Activated naive CD4-positive, alpha-beta T cell treated with anti-CD3 and anti-CD28 coated beads, Interleukin-2, amount 10 ng/mL, durations not matched to agents 7 days and 5 days (primary cell): ENCODE measurements around the gene LTA4H.

Experiments
- CTCF ChIA-PET: fragments of 350-600 bp; sonication (Branson Sonifier 250); formaldehyde crosslinking; loops from one replicate; lab custom pipeline; 2021; ENCODE audit warnings: antibody characterized with exemption; lab: Charles Lee
- DNase-seq: peaks from one replicate; pipeline ENCODE4 v3.0.0-alpha.2; 2020
- H3K27ac Mint-ChIP-seq: one replicate; pipeline ENCODE4 v1.8.0; 2021; ENCODE audit warnings: mild to moderate bottlenecking, moderate library complexity, mixed read lengths
- H3K27me3 Mint-ChIP-seq: one replicate; pipeline ENCODE4 v1.8.0; 2021; ENCODE audit warnings: mild to moderate bottlenecking, mixed read lengths
- H3K36me3 Mint-ChIP-seq: one replicate; pipeline ENCODE4 v1.8.0; 2021; ENCODE audit warnings: mixed read lengths
- H3K4me1 Mint-ChIP-seq: one replicate; pipeline ENCODE4 v1.8.0; 2021; ENCODE audit warnings: mixed read lengths
- H3K4me3 Mint-ChIP-seq: one replicate; pipeline ENCODE4 v1.8.0; 2021; ENCODE audit warnings: mild to moderate bottlenecking, moderate library complexity, mixed read lengths
- H3K9me3 Mint-ChIP-seq: one replicate; pipeline ENCODE4 v1.8.0; 2021; ENCODE audit warnings: mixed read lengths

The LTA4H gene

DNA sequence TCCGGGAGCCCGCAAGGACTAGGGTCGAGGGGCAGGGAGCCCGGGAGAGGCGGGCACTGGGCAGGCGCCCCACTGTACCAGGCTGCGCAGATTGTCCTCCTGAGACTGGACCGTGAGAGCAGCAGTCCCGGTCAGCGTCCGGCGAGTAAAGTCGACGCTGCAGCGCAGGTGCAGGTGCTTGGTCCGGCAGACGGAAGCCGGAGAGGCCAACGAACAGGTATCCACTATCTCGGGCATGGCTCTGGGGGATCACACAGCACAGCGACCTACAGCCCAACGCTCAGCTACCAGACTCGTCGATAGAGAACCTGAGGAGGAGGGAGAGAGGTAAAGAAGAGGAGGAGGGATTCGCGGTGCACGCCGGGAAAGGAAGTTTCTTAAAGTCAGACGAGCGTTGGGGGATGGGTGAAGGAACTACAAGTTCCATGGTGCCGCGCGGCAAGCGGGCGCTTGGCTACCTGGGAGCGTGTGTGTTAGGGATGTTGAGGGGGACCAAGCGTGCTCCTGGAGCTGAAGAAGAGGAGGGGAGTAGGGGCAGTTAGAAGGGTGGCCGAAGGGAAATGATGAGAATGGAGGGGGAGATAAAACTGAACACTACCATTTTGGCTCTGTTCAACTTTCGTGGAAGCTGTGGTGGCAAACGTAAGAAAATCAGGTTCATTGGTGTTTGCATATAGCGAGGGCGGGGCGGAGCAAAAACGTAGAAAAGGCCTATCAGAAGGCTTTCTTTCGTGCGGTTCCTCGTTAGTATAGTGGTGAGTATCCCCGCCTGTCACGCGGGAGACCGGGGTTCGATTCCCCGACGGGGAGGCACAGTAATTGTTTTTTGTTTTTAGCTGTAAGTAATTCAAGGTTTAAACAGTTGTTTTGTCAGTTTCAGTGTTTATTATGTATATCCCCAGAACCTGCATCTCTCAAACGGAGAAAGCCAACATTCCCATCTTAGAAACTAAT is at the start of gene LTA4H:
LTA4H (minus strand) TSS at position 305 of the 954 bp plus-strand sequence; CDS start at position 237, 68 bp downstream.
- Mint-ChIP-seq H3K27me3 (no peaks in the 10 kb centered on the region), H3K4me1 (peaks cover 8% of the 10 kb centered on the region), H3K4me3 (no peak within 1 kb of the TSS), H3K9me3 (no peaks in the 10 kb centered on the region), H3K36me3 (peaks cover 2% of the 10 kb centered on the region), H3K27ac (no peak within 1 kb of the TSS)
- DNase-seq: peak; percentile 98
- CTCF ChIA-PET: interaction anchor here (0.8 to 1.1 kb wide), 3 partner anchors 36 to 481 kb away, joined by 3 to 4 read pairs (median 4); partner anchors contain the start of gene CDK17

DNA sequence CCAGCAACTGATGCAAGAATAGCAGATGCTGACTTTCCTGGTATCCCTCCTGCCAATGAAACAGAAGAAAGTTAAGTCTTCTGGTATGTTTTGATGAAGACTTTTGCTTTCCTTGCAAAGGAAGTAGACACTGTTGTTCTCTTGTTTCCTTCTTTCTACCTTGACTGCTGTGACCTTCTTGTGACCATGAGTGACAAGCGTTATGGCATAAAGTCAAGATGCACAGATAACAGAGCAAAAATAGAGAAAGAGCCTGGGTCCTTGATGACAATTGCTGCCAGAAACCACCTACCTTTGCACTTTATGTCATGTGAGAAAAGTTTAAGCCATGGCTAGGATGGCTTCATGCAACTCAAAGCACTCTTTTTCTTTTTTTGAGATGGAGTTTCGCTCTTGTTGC is 49.2 kb upstream of the LTA4H start:
- no peak overlapping the region for H3K4me3 Mint-ChIP-seq
- H3K36me3 Mint-ChIP-seq: peaks cover 4% of the 10 kb centered on the region
- no peak overlapping the region for H3K27ac Mint-ChIP-seq
- no peak for DNase-seq
- H3K4me1 Mint-ChIP-seq: peaks cover 3% of the 10 kb centered on the region
- peaks cover 2% of the 10 kb centered on the region for H3K27me3 Mint-ChIP-seq
- CTCF ChIA-PET: no interaction called here
- H3K9me3 Mint-ChIP-seq: peaks cover 19% of the 10 kb centered on the region

DNA sequence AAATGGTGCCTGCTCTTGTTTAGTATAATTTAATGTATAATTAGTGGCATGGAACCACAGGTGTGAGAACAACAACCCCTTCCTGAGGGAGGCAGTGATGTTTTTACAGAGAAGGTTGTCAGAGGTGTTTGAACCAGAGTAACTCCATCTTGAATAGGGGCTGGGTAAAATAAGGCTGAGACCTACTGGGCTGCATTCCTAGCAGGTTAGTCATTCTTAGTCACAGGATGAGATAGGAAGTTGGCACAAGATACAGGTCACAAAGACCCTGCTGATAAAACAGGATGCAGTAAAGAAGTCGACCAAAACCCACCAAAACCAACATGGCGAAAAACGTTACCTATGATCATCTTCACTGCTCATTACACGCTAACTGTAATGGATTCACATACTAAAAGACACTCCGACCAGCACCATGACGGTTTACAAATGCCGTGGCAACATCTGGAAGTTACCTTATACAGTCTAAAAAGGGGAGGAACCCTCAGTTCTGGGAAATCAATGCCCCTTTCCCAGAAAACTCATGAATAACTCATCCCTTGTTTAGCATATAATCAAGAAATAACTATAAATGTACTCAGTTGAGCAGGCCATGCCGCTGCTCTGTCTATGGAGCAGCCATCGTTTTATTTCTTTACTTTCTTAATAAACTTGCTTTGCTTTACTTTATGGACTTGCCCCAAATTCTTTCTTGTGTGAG is 47.8 kb upstream of the LTA4H start:
- Mint-ChIP-seq H3K4me1 (peaks cover 3% of the 10 kb centered on the region), H3K36me3 (peaks cover 4% of the 10 kb centered on the region), H3K27ac (no peak overlapping the region), H3K27me3 (peaks cover 7% of the 10 kb centered on the region), H3K9me3 (peaks cover 14% of the 10 kb centered on the region), H3K4me3 (no peak overlapping the region)
- no peak for DNase-seq
- CTCF ChIA-PET: no interaction called here

DNA sequence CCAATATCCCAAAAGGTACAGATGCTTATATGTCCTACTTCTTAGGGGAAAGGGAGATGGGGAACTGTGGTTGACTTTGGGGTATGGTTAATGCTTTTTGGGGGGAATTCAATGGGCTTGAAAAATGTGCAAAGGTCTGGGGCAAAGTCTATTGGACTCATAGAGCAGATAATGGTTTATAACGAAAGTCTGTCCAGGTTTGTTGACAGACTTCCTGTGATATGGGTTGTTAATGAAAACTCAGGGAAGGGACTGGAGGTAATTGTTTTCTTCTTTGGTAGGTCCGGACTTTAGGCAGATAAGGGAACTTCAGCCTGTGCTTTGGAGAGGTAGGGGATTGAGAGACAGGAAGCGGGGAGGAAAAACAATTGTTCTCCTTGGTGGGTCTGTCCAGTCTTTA is 46.2 kb upstream of the LTA4H start:
- H3K36me3 Mint-ChIP-seq: peaks cover 4% of the 10 kb centered on the region
- CTCF ChIA-PET: no interaction called here
- no peak for DNase-seq
- H3K4me3 Mint-ChIP-seq: no peak overlapping the region
- peaks cover 13% of the 10 kb centered on the region for H3K27me3 Mint-ChIP-seq
- H3K9me3 Mint-ChIP-seq: peaks cover 8% of the 10 kb centered on the region
- no peak overlapping the region for H3K27ac Mint-ChIP-seq
- H3K4me1 Mint-ChIP-seq: peaks cover 3% of the 10 kb centered on the region

DNA sequence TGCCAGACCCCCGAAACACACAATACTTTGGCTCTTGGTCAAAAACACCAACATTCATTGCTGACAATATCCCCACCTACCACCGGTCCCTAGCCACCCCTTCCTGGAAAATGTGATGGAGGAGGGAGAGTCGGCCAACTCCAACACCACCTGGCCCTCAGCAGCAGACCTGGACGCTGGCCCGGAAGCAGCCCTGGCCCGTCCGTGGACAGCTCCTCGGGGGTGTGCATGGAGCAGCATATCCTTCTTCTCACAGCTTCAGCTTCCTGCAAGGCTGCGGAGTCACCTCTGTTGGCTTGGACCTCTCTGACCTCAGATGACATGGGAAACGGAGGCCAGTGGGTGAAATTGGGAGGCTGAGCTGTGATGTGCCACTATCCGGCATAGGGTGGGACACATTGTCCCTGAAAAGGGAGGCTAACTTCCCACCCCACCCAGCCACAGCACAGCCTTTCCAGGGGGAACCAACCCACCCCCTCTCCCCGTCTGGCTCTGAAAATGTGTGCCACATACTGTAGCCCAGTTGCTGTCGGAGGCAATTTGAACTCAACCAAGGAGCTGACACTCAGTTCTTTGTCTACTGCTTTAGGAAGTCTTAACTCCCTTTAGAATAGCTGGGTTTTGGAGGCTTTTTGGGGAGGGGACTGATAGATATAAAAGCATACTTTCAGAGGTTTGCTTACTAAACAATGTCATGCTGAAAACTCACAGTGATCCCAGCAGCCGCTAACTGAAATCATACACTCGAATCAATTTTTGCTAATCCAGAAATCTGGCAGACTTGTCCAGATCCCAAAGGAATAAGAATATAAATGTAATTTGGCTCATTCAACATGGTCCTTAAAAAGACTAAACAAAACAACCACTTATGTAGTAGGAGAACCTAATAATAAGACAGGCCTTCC is 43.1 kb upstream of the LTA4H start:
- no peaks in the 10 kb centered on the region for H3K36me3 Mint-ChIP-seq
- CTCF ChIA-PET: no interaction called here
- no peak for DNase-seq
- no peak overlapping the region for H3K4me3 Mint-ChIP-seq
- no peaks in the 10 kb centered on the region for H3K9me3 Mint-ChIP-seq
- H3K27me3 Mint-ChIP-seq: peaks cover 31% of the 10 kb centered on the region
- H3K27ac Mint-ChIP-seq: no peak overlapping the region
- peaks cover 2% of the 10 kb centered on the region for H3K4me1 Mint-ChIP-seq

DNA sequence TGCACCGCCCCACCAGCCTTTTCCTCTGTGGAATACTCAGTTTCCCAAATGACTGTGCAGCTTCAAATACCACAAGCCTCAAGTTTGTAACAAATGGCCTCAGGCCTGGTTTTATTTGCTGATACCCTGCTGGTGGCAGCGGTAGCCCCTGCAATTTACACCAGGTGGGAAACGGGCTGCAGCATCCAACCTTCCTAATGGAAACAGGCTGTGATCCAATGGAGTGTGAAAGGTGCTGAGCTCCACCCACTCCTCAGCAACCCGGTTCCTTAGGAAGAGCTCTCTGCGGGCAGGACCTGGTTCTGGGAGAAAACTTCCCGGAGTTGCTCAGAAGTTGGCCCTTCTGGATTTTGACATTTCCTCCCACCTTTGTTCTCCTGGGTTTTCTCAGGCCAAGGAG is 41.7 kb upstream of the LTA4H start:
- CTCF ChIA-PET: no interaction called here
- H3K27ac Mint-ChIP-seq: no peak overlapping the region

DNA sequence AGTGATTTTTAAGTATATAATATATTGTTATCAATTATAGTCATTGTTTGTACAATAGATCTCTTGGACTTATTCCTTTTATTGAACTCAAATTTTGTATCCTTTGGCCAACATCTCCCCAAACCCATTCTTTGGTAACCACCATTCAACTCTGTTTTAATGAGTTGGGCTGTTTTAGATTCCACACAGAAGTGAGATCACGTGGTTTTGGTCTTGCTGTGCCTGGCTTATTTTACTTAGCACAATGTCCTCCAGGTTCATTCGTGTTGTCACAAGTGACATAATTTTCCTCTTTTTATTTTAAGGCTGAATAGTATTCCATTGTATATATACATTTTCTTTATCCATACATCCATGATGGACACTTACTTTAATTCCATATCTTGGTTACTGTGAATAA is 40.2 kb upstream of the LTA4H start:
- no peaks in the 10 kb centered on the region for H3K36me3 Mint-ChIP-seq
- H3K4me1 Mint-ChIP-seq: peaks cover 11% of the 10 kb centered on the region
- no peak for DNase-seq
- H3K9me3 Mint-ChIP-seq: no peaks in the 10 kb centered on the region
- no peak overlapping the region for H3K27ac Mint-ChIP-seq
- peaks cover 35% of the 10 kb centered on the region for H3K27me3 Mint-ChIP-seq
- CTCF ChIA-PET: no interaction called here
- H3K4me3 Mint-ChIP-seq: no peak overlapping the region

More for the DNA sequence above, 41.7 kb upstream of the LTA4H start:
- no peak overlapping the region for H3K4me3 Mint-ChIP-seq
- DNase-seq: no peak
- H3K4me1 Mint-ChIP-seq: peaks cover 8% of the 10 kb centered on the region
- H3K9me3 Mint-ChIP-seq: no peaks in the 10 kb centered on the region
- H3K27me3 Mint-ChIP-seq: peaks cover 35% of the 10 kb centered on the region
- H3K36me3 Mint-ChIP-seq: no peaks in the 10 kb centered on the region

DNA sequence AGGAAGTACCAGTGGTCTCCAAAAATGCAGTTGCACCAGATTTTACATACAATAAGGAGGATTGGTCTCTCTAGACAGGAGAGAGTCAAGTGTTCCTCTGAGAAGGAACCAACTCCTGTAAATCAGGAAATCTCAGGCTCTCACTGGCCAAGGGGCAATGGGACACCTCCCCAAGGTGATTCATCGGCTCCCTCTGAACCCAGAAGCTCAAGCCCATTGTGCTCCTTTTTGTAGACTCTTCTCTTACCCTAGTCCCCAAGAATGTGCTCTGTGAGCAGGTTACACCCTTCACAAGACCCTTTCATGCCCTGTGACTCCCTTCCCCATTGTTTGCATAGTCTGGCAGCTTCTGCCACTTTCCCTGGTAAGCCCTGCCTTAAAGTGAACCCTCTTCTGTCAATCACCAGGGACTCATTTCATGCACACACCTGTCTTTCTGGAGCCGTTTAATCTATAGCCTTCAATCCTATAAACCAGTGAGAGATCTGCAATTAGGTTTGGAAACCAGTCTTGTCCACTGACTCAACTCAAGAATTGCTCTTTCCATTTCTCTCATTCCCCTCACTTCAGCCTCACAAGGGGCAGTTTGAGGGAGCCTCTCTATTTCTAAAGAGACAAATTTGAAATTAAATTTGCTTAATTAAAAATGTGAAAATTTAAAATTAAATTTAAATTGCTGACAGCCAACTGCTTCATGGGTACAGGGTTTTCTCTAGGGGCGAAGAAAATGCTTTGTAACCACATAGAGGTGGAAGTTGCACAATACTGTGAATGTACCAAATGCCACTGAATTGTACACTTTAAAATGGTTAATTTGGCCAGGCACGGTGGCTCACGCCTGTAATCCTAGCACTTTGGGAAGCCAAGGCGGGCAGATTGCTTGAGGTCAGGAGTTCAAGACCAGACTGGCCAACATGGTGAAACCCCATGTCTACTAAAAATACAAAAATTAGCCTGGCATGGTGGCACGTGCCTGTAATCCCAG is 38.3 kb upstream of the LTA4H start:
- CTCF ChIA-PET: interaction anchor here (1.0 to 10.5 kb wide), 3 partner anchors 9 to 443 kb away, joined by 3 to 155 read pairs (median 4); no protein-coding TSS in a partner anchor
- H3K27ac Mint-ChIP-seq: no peak overlapping the region
- no peaks in the 10 kb centered on the region for H3K36me3 Mint-ChIP-seq
- H3K4me1 Mint-ChIP-seq: peaks cover 11% of the 10 kb centered on the region
- DNase-seq: no peak
- peaks cover 31% of the 10 kb centered on the region for H3K27me3 Mint-ChIP-seq
- H3K4me3 Mint-ChIP-seq: no peak overlapping the region
- no peaks in the 10 kb centered on the region for H3K9me3 Mint-ChIP-seq

DNA sequence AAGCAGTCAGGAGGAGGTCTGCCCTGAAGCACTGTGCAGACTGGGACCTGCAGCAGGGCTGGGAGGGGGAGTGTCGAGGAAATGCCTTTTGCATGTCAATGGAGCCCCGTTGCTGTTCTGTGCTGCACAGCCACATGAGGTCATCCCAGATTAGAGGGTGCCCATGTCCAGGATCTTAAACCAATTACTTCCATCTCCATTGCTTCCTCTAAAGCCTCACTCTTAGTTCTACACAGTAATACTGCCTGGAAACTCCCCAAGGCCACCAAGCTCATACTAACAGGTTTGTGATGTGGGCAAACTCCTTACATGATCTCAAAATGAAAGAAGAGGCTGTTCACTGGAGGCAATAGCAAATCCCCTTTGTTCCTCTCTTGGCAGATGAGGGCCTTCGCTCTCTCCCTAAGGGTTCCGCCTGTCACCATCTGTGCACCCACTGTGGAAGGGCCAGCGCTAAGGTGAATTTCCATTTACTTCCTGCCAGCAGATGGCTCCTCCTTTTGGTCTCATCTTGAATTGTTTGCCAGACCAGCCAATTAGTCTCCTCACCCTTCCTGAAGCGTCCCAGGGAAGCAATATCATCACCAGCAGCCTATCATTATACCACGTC is 35.4 kb upstream of the LTA4H start:
- H3K36me3 Mint-ChIP-seq: no peaks in the 10 kb centered on the region
- CTCF ChIA-PET: interaction anchor here (0.6 to 10.5 kb wide), 2 partner anchors 142 to 150 kb away, joined by 3 to 155 read pairs; no protein-coding TSS in a partner anchor
- H3K27ac Mint-ChIP-seq: no peak overlapping the region
- H3K4me1 Mint-ChIP-seq: peaks cover 11% of the 10 kb centered on the region
- H3K9me3 Mint-ChIP-seq: no peaks in the 10 kb centered on the region
- no peak for DNase-seq
- H3K27me3 Mint-ChIP-seq: peaks cover 17% of the 10 kb centered on the region
- H3K4me3 Mint-ChIP-seq: no peak overlapping the region

DNA sequence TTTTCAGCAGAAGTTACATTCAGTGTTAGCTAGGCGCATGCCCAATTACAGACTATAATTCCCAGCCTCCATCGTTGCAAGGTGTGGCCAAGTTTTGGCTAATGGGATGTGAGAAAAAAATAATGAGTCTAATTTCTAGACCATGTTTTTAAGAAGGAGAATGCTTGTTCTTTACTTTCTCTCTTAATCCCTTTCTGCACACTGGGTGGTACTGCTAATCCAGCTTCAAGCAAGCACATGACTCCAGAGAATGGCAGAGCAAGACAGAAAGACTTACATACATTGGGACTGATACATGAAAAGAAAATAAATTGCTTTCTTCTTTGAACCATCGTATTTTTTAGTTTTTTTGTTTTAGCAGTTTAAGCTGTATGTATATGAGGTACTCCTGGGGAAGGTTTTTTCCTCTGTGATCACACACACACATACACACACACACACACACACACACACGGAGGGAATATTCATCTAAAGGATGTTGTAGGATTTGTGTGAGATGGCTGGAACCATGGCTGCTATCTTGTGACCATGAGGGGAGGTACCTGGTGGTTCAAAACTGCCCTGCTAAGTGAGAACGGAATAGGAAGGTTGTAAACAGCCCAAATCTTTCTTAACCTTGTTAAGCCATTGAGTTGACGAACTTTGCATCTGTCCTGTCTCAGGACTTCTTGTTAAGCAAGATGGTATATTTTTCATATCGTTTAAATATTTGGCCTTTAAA is 34.3 kb upstream of the LTA4H start:
- Mint-ChIP-seq H3K27me3 (peaks cover 12% of the 10 kb centered on the region), H3K27ac (no peak overlapping the region), H3K4me3 (no peak overlapping the region), H3K36me3 (no peaks in the 10 kb centered on the region), H3K9me3 (no peaks in the 10 kb centered on the region), H3K4me1 (peaks cover 18% of the 10 kb centered on the region)
- DNase-seq: no peak
- CTCF ChIA-PET: interaction anchor here (10.5 kb wide), 1 partner anchor 143 kb away, joined by 155 read pairs; no protein-coding TSS in a partner anchor

DNA sequence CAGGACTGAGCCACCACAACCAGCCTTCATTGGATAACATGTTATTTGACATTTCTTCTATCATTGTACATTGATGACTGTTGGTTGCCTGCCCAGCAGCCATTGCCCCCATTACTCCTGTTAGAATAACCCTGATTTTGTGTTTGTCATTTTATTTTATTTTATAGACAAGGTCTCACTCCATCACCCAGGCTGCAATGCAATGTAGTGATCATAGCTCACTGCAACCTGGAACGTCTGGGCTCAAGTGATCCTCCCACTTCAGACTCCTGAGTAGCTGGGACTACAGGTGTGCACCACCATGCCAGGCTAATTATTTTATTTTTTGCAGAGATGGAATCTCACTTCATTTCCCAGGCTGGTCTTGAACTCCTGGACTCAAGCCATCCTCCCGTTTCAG is 33.2 kb upstream of the LTA4H start:
- Mint-ChIP-seq H3K4me1 (peaks cover 28% of the 10 kb centered on the region), H3K36me3 (no peaks in the 10 kb centered on the region), H3K4me3 (no peak overlapping the region), H3K27me3 (peaks cover 5% of the 10 kb centered on the region), H3K27ac (no peak overlapping the region), H3K9me3 (no peaks in the 10 kb centered on the region)
- CTCF ChIA-PET: interaction anchor here (10.5 kb wide), 1 partner anchor 144 kb away, joined by 155 read pairs; no protein-coding TSS in a partner anchor
- no peak for DNase-seq

DNA sequence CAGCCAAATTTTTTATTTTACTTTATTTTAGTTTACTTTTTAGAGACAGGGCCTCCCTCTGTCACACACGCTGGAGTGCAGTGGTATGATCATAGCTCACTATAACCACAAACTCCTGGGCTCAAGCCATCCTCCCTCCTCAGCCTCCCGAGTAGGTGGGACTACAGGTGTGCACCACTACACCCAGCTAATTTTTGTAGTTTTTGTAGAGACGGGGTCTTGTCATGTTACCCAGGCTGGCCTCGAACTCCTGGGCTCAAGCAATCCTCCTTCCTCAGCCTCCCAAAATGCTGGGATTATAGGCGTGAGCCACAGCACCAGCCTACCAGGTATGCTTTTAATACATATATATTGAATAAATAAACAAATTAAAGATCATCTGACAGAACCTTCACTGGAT is 32.7 kb upstream of the LTA4H start:
- H3K27ac Mint-ChIP-seq: no peak overlapping the region
- CTCF ChIA-PET: interaction anchor here (0.6 to 10.5 kb wide), 2 partner anchors 25 to 145 kb away, joined by 3 to 155 read pairs; no protein-coding TSS in a partner anchor
- H3K4me1 Mint-ChIP-seq: peaks cover 26% of the 10 kb centered on the region
- DNase-seq: no peak
- no peak overlapping the region for H3K4me3 Mint-ChIP-seq
- H3K27me3 Mint-ChIP-seq: peaks cover under 1% of the 10 kb centered on the region
- no peaks in the 10 kb centered on the region for H3K9me3 Mint-ChIP-seq
- H3K36me3 Mint-ChIP-seq: no peaks in the 10 kb centered on the region
